GM23248 (cell line): ENCODE results near the gene TPST1.
"Not testable (repeated sequence)": the region's sequence is repeated elsewhere in the genome, so short reads cannot be mapped to it uniquely, and the experiment has no call there.

ENCODE experiments used
- EZH2 ChIP-seq: fragments of 200-600 bp; sonication (generic); IDR thresholded peaks from 2 replicates; pipeline ENCODE4 v1.6.1; 2018; ENCODE audit warnings: antibody characterized with exemption, mild to moderate bottlenecking; ENCODE audit not compliant: insufficient read depth, poor library complexity, severe bottlenecking
- EZH2phosphoT487 ChIP-seq: fragments of 200-600 bp; sonication (generic); IDR thresholded peaks from 2 replicates; pipeline ENCODE4 v1.6.1; 2018; ENCODE audit warnings: antibody characterized with exemption, moderate library complexity, mild to moderate bottlenecking, low read depth; ENCODE audit not compliant: insufficient read depth

- TF ChIP-seq EZH2phosphoT487, EZH2: not testable (repeated sequence)
Measured at GRCh38 chr7:66365031-66365430, 159.9 kb downstream of the TPST1 start.
